Mucosa of stomach (tissue), 1 donor: Measurements from ENCODE around the gene NOL4L.

Experiments used
- H3K27me3 ChIP-seq: one replicate; pipeline ENCODE4 v1.7.0; 2013; ENCODE audit warnings: mild to moderate bottlenecking, low read length; ENCODE audit not compliant: control insufficient read depth, insufficient read depth
- H3K36me3 ChIP-seq: one replicate; pipeline ENCODE4 v1.7.0; 2013; ENCODE audit warnings: low read length; ENCODE audit not compliant: control insufficient read depth, insufficient read depth
- H3K4me1 ChIP-seq: one replicate; pipeline ENCODE4 v1.7.0; 2013; ENCODE audit warnings: mild to moderate bottlenecking, low read length; ENCODE audit not compliant: control insufficient read depth, insufficient read depth
- H3K4me3 ChIP-seq: one replicate; pipeline ENCODE4 v1.7.0; 2013; ENCODE audit warnings: low read length
- H3K9ac ChIP-seq: one replicate; pipeline ENCODE4 v1.7.0; 2013; ENCODE audit warnings: mild to moderate bottlenecking, low read length, moderate library complexity
- H3K9me3 ChIP-seq: one replicate; pipeline ENCODE4 v1.7.0; 2013; ENCODE audit warnings: mild to moderate bottlenecking, low read length, moderate library complexity; ENCODE audit not compliant: control insufficient read depth
- donor health status: Pancreatic carcinoma.

NOL4L gene, protein sequence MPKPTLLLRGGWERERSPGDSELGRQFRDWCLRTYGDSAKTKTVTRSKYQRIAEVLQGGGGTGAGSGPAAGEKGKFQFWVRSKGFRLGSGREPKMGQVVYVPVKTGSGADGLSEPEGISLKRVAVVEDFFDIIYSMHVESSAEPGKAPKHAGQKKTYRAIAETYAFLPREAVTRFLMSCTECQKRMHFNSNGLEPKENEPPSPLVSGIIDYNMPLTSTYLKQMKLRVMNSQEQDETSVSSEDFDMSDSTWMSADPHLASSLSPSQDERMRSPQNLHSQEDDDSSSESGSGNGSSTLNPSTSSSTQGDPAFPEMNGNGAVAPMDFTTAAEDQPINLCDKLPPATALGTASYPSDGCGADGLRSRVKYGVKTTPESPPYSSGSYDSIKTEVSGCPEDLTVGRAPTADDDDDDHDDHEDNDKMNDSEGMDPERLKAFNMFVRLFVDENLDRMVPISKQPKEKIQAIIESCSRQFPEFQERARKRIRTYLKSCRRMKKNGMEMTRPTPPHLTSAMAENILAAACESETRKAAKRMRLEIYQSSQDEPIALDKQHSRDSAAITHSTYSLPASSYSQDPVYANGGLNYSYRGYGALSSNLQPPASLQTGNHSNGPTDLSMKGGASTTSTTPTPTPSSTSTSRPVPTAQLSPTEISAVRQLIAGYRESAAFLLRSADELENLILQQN

DNA sequence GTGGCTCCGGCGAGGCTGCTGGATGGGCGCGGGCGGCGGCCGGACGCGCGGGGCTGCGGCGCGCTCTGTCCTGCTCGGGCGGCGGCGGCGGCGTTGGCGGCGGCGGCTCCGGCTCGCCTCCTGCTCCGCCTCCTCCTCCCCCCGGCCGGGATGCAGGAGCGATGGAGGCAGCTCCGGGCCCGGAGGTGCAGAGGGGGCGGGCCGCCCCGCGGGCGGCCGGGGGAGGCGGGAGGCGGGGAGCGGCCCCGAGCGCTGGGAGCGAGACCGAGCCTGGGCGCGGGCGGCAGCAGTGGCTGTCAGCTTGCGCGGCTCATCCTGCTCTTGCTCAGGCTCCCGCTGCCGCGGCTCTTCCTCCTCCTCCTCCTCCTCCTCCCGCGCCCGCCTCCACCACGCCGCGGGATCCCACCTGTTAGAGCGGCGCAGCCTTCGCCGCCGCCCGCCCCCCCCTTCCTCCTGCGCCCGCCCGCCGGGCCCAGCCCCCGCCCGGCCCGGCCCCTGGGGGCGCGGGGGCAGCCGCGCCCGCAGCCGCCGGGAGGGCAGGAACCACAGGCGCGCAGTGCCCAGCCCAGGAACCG lies at the start of gene NOL4L:
NOL4L (minus strand) TSS at position 323 of the 575 bp plus-strand sequence. CDS start 443 bp downstream, outside the sequence.
- Histone ChIP-seq H3K27me3 (peaks cover 42% of the 10 kb centered on the region), H3K9me3 (no peaks in the 10 kb centered on the region), H3K4me3 (no peak within 1 kb of the TSS), H3K4me1 (no peaks in the 10 kb centered on the region), H3K9ac (no peak within 1 kb of the TSS), H3K36me3 (no peaks in the 10 kb centered on the region)

DNA sequence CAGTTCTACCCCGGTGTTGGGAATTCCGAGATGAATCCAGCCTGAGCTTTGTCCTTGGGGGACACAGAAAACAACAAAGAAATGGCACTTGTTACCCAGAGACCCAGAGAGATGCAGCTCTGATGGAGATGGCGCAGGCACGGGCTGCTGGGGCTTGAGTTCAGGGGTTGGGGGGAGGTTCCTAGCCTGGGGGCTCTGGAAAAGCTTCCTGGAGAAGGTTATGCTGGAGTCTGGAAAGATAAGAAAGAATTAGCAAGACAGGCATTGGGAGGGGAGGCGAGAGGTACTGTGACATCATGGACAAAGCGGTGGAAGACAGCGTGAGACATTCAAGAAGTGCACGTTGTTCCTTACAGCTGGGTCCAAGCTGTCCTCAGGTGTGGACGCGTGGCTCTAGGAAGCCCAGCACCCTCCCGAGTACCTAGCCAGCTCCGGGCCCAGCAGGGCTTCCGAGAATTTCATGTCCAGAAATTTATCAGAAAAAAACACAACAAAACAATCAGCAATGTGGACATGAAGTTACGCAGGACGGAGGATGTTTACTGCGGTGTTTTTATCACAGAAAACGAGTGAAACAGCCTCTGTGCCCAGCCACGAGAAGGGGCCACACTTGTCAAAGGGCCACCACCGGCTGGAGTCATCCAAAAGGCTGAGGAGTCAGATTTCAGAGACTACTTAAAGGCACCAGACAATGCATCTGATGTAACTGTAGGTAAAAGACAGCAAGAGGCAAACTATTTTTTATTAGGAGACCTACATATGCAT lies 49.1 kb upstream of the NOL4L start:
- Histone ChIP-seq H3K27me3 (peaks cover 10% of the 10 kb centered on the region), H3K36me3 (no peaks in the 10 kb centered on the region), H3K9ac (no peak overlapping the region), H3K4me3 (no peak overlapping the region), H3K4me1 (no peaks in the 10 kb centered on the region), H3K9me3 (no peaks in the 10 kb centered on the region)

DNA sequence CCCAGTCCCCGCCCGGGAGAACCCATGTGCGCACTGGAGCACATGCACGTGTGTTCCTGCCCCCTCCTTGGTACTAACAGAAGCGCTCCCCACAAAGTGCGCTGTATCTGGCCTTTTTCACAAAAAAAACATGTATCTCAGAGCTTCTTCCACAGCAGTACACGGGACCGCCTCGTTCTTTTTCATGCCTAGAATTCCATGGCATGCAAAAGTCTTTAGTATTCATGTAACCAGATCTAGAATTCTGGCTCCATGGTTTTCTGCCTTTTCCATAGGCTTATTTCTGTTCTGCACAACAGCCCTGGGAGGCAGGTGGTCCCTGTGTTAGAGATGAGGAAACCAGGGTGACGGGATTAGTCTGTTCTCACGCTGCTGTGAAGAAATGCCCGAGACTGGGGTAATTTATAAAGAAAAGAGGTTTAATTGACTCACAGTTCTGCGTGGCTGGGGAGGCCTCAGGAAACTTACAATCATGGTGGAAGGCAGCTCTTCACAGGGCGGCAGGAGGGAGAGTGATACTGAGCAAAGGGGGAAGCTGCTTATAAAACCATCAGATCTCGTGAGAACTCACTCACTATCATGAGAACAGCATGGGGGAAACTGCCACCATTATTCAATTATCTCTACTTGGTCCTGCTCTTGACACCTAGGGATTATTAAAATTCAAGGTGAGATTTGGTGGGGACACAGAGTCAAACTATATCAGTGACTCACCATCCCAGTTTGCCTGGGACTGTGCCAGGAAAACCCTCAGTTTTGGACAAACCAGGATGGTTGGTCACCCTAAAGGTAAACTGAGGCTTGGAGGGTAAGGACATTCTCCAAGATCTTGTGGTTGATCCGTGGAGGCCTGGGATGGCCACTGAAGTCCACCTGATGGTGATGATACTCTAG lies 47.6 kb upstream of the NOL4L start:
- Histone ChIP-seq H3K36me3 (no peaks in the 10 kb centered on the region), H3K9ac (no peak overlapping the region), H3K4me3 (no peak overlapping the region), H3K27me3 (peaks cover 15% of the 10 kb centered on the region), H3K9me3 (no peaks in the 10 kb centered on the region), H3K4me1 (no peaks in the 10 kb centered on the region)

DNA sequence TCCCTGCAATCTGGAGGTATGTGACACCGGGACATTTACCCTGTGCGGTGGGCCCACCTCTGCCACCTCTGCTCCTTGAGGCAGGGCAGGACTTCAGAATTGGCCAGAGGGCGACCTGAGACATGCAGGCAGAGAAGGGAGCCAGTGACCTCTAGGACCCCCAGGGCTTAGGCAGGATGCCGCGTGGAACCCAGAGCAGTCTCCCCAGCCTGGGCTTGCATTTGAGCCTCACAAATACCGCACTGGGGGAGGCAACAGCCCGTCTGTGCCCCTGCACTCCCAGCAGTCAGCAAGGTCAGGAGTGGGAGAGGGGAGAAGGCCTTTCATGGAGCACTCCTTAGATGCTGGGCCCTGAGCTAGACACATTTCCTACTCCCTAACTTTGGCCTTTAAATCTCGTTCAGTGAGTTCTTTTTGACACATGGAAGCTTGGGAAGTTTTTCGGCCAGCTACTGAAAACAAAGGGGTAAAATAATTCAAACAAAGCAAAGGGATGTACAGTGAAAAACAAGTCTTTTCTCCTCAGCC lies 46.9 kb upstream of the NOL4L start:
- Histone ChIP-seq H3K27me3 (peaks cover 22% of the 10 kb centered on the region), H3K9ac (no peak overlapping the region), H3K4me3 (no peak overlapping the region), H3K36me3 (no peaks in the 10 kb centered on the region), H3K4me1 (peaks cover 6% of the 10 kb centered on the region), H3K9me3 (no peaks in the 10 kb centered on the region)

DNA sequence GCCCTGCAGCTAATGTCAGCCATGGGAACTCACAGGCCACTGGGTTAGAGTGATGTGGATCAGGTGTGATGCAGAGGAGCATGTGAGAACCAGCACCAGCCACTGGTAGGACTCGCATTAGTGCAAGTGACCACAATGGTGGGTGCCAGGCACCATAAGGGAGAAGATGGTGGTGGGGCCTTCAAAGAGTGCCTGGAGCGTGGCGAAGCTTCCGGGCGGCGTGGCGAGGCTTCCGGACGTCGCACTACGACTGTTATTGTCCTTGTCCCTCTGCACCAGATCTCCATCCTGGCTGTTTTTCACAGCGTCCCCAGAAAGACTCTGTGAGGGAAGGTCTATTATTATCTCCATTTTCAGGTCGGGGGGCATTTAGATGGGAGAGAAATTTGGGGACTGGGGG lies 44.7 kb upstream of the NOL4L start:
- H3K4me1 ChIP-seq = peaks cover 9% of the 10 kb centered on the region

DNA sequence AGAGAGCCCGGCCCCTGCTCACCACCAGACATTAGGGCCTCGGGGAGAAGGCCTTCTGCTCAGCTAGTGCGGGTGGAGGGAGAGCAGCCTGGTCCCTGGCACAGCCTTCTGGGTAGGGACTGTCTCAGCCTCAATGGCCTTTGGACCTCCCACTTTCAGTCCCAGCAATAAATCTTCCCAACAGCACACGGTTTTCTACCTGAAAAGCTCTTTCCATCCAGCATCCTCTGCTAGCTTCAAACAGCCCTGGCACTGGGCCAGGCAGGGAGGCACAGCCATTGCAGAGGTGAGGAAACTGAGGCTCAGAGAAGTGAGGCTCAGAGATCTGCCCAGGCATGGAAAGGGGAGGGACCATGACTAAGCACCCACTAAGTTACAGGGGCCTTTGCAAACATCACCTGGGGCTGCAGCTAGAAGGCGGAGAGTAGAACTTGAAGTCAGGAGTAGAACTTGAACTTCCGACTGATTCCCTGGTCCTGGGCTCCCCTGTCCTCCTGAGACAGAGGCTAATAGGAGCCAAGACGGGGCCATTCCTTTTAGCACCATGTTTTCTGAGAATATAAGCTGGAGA lies 43.9 kb upstream of the NOL4L start:
- Histone ChIP-seq H3K9me3 (no peaks in the 10 kb centered on the region), H3K4me3 (no peak overlapping the region), H3K27me3 (peaks cover 30% of the 10 kb centered on the region), H3K36me3 (no peaks in the 10 kb centered on the region), H3K9ac (no peak overlapping the region), H3K4me1 (peaks cover 9% of the 10 kb centered on the region)

More for the DNA sequence above, 44.7 kb upstream of the NOL4L start:
- H3K9me3 ChIP-seq = no peaks in the 10 kb centered on the region
- peaks cover 30% of the 10 kb centered on the region for H3K27me3 ChIP-seq
- H3K9ac ChIP-seq = no peak overlapping the region
- H3K36me3 ChIP-seq = no peaks in the 10 kb centered on the region
- H3K4me3 ChIP-seq = no peak overlapping the region

DNA sequence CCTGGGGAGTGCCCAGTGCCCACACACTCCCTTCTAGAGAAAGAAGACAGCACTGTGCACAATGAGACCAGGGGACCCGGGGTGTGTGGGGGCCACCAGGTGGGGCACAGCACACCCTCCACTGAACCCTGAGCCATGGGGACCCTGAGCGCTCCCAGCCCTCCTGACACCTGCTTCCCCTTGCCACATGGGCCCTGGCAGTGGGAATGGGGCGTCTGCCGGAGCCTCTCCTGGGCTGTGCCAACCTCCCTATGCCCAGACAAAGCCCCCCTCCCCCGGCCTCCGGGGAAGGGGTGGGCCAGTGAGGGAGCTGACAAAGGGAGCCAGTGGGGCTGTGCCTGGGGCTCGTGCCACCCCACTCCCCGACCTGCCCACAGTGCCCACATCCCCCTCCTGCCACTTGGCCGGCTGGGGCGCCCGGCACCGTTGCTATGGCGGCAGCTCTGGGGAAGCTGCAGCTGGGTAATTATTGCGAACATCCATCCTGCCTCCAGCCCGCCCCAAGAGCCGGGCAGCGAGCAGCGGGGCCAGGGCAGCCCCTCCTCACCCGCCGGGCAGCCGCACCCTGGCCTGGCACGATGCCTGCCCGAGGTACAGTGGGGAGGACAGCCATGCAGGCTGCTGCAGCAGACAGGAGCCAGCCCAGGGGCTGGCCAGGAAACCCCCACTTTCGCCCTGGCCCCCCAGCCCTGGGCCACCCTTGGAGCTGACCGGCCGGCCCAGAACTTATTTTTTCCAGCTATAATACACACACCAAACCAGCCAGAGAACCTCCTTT lies 41.9 kb upstream of the NOL4L start:
- peaks cover 9% of the 10 kb centered on the region for H3K4me1 ChIP-seq
- H3K9me3 ChIP-seq = no peaks in the 10 kb centered on the region
- H3K36me3 ChIP-seq = no peaks in the 10 kb centered on the region
- peaks cover 26% of the 10 kb centered on the region for H3K27me3 ChIP-seq
- H3K9ac ChIP-seq = no peak overlapping the region
- H3K4me3 ChIP-seq = no peak overlapping the region

DNA sequence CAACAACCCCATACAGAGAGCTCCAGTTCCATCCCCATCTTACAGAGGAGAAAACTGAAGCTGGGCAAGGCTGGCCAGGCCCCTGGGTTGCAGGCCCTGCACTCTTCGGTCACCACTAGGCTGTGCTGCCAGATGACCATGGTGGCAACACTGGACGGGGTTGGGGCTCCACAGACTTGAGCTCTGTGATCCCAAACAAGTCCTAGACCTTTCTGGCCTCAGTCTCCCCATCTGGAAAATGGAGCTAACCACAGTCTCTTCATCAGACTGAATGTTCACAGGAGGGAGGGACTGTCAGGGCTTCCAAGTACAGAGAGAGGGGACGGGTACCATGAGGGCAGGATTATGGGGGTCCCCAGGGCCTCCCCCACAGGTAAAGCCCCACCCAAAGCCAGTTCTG lies 41.3 kb upstream of the NOL4L start:
- Histone ChIP-seq H3K9me3 (no peaks in the 10 kb centered on the region), H3K9ac (no peak overlapping the region), H3K4me1 (peaks cover 9% of the 10 kb centered on the region), H3K27me3 (peaks cover 26% of the 10 kb centered on the region), H3K36me3 (no peaks in the 10 kb centered on the region), H3K4me3 (no peak overlapping the region)

DNA sequence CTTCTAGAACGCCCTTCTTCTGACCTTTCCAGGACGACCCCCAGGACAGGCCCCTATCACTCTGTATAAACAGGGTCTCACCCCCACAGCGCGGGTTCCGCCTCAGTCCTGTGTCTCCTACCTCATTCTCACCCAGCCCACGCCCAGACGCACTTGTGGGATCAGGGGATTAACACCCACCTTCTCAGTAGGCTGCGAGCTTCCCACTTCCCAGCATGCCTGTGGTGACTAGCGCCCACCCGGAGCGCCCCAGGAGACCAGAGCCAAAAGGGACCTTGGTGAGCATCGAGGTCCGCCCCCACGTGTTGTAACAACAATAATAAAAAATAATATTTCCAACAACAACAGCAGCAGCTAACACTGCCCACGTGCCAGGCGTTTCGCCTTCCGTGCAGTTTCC lies 40.9 kb upstream of the NOL4L start:
- Histone ChIP-seq H3K4me3 (no peak overlapping the region), H3K36me3 (no peaks in the 10 kb centered on the region)

DNA sequence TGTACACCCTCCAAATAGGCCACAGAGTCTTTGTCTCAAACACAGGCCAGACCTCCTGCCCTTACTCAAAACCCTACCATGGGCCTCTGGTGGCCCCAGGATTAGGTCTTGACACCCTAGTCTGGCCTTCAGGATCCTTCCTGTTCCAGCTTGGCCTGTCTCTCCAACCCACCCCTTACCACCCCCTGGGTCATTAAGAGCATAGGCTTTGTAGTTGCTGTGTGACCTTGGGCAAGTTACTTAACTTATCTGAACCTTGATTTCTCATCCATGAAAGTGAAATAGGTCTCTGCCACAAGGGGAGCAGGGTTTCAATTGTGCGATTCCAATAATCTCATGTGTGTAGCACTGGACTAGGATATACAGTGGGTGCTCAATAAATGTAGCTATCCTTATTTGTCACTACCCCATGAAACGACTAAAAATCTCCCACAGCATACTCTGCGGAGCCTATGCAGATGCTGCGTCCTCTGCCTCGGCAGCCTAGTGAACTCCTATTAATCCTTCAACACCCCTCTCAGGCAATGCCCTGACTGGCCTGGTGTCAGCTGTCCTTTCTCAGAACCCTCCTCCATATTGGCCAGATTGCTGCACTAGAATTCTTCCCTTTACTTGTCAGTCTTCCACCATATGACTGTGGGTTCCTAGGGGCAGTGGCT lies 39.7 kb upstream of the NOL4L start:
- no peaks in the 10 kb centered on the region for H3K9me3 ChIP-seq
- no peak overlapping the region for H3K4me3 ChIP-seq
- H3K4me1 ChIP-seq = peaks cover 9% of the 10 kb centered on the region
- H3K36me3 ChIP-seq = no peaks in the 10 kb centered on the region
- H3K27me3 ChIP-seq = peaks cover 26% of the 10 kb centered on the region
- no peak overlapping the region for H3K9ac ChIP-seq

More for the DNA sequence above, 40.9 kb upstream of the NOL4L start:
- Histone ChIP-seq H3K27me3 (peaks cover 26% of the 10 kb centered on the region), H3K9me3 (no peaks in the 10 kb centered on the region), H3K4me1 (peaks cover 9% of the 10 kb centered on the region), H3K9ac (no peak overlapping the region)
